Measurements from ENCODE around the gene COMMD7.

Gene COMMD7

GRCh38 chr20:32672982-32673851, 70.0 kb downstream of the COMMD7 start:
- TF ChIP-seq CTCF (conservative IDR thresholded peaks at IDR 0.05; ENCODE audit: low read depth) = no peak
- ChIA-PET CTCF (interaction anchor here (0.6 to 5.5 kb wide), 21 partner anchors 11 to 870 kb away, joined by 3 to 152 read pairs (median 3); partner anchors contain the start of genes COMMD7 and DNMT3B), POLR2A (ENCODE audit: low non-redundant PET) (interaction anchor here (0.6 kb wide), 1 partner anchor 10 kb away, joined by 3 read pairs; no protein-coding TSS in a partner anchor)
- no peak overlapping the region for H3K27ac ChIP-seq
- DNase-seq (ENCODE audit: low spot score) = no peak

- POLR2A ChIA-PET (ENCODE audit: low non-redundant PET) = interaction anchor here (0.6 kb wide), 1 partner anchor 11 kb away, joined by 3 read pairs; no protein-coding TSS in a partner anchor
- no peak for TF ChIP-seq CTCF (conservative IDR thresholded peaks at IDR 0.05; ENCODE audit: low read depth)
- no peak for DNase-seq (ENCODE audit: low spot score)
- H3K27ac ChIP-seq = no peak overlapping the region
- CTCF ChIA-PET = interaction anchor here (0.6 to 5.5 kb wide), 8 partner anchors 56 to 422 kb away, joined by 3 to 152 read pairs (median 4); no protein-coding TSS in a partner anchor
These were observed 70.8 kb downstream of the COMMD7 start for GRCh38 chr20:32672394-32672981.

GRCh38 chr20:32670773-32671455, 72.4 kb downstream of the COMMD7 start:
- ChIA-PET CTCF (interaction anchor here (0.7 to 5.5 kb wide), 3 partner anchors 18 to 108 kb away, joined by 3 to 152 read pairs (median 4); no protein-coding TSS in a partner anchor), POLR2A (ENCODE audit: low non-redundant PET) (no interaction called here)
- no peak for DNase-seq (ENCODE audit: low spot score)
- no peak for TF ChIP-seq CTCF (conservative IDR thresholded peaks at IDR 0.05; ENCODE audit: low read depth)
- H3K27ac ChIP-seq = no peak overlapping the region

- TF ChIP-seq CTCF (conservative IDR thresholded peaks at IDR 0.05; ENCODE audit: low read depth) = no peak
- H3K27ac ChIP-seq = peak overlapping the region; percentile 52
- ChIA-PET POLR2A (ENCODE audit: low non-redundant PET) (no interaction called here), CTCF (interaction anchor here (0.6 to 2.4 kb wide), 6 partner anchors 8 to 284 kb away, joined by 3 to 25 read pairs (median 4); no protein-coding TSS in a partner anchor)
- DNase-seq (ENCODE audit: low spot score) = no peak
These were observed 76.2 kb downstream of the COMMD7 start for GRCh38 chr20:32667027-32667426.

GRCh38 chr20:32664678-32665159, 78.5 kb downstream of the COMMD7 start:
- CTCF ChIA-PET = interaction anchor here (0.6 to 2.1 kb wide), 6 partner anchors 20 to 292 kb away, joined by 3 to 9 read pairs (median 4); no protein-coding TSS in a partner anchor
- no peak for TF ChIP-seq CTCF (conservative IDR thresholded peaks at IDR 0.05; ENCODE audit: low read depth)
- POLR2A ChIA-PET (ENCODE audit: low non-redundant PET) = no interaction called here
- no peak for DNase-seq (ENCODE audit: low spot score)
- peak overlapping the region; percentile 4; the same call in 1 of the 2 replicates for H3K27ac ChIP-seq
